ENCODE data around the gene PPP1CC. TPM values are rescaled to one million over a fixed set of nuclear protein-coding genes. Genes with fewer than 3 reads are reported as not detected.
"Not testable (repeated sequence)": the region's sequence is repeated elsewhere in the genome, so short reads cannot be mapped to it uniquely, and the experiment has no call there.

The PPP1CC gene
- total and polyA plus RNA-seq, 7 donors, result 107 to 272 (median 153) TPM

GRCh38 chr12:110766311-110767154 is 23.8 kb upstream of the PPP1CC start:
- no peak overlapping the region for H3K27ac ChIP-seq

GRCh38 chr12:110765572-110765971 is 22.9 kb upstream of the PPP1CC start:
- DNase-seq, H3K27me3 ChIP-seq, H3K36me3 ChIP-seq: not testable (repeated sequence)

More at GRCh38 chr12:110766311-110767154, 23.8 kb upstream of the PPP1CC start:
- 54 to 73% methylated on average over 7 of the region's 7 CpGs for WGBS, 2 donors
- no peaks in the 10 kb centered on the region for H3K27me3 ChIP-seq
- DNase-seq, result no peak
- intact Hi-C loops (cut with DNase I), result no loop called here
- H3K4me1 ChIP-seq, result no peaks in the 10 kb centered on the region
- no peaks in the 10 kb centered on the region for H3K9me3 ChIP-seq
- H3K4me3 ChIP-seq, result no peak overlapping the region
- no peak for TF ChIP-seq CTCF (IDR thresholded peaks at IDR 0.05)
- TF ChIP-seq EP300 (IDR thresholded peaks at IDR 0.05), result no peak
- no peak for TF ChIP-seq POLR2AphosphoS5 (IDR thresholded peaks at IDR 0.05)
- TF ChIP-seq POLR2A (IDR thresholded peaks at IDR 0.05), result no peak
- no peaks in the 10 kb centered on the region for H3K36me3 ChIP-seq

GRCh38 chr12:110765111-110765510 is 22.4 kb upstream of the PPP1CC start:
- no peaks in the 10 kb centered on the region for H3K9me3 ChIP-seq
- intact Hi-C loops (cut with DNase I), result no loop called here
- WGBS, 2 donors, result 20 to 51% methylated on average over 4 of the region's 4 CpGs
- no peaks in the 10 kb centered on the region for H3K4me1 ChIP-seq
- TF ChIP-seq POLR2AphosphoS5 (IDR thresholded peaks at IDR 0.05) (no peak), CTCF (IDR thresholded peaks at IDR 0.05) (no peak), POLR2A (IDR thresholded peaks at IDR 0.05) (no peak), EP300 (IDR thresholded peaks at IDR 0.05) (no peak)
- no peaks in the 10 kb centered on the region for H3K27me3 ChIP-seq
- DNase-seq, result no peak
- no peak overlapping the region for H3K4me3 ChIP-seq
- H3K36me3 ChIP-seq, result no peaks in the 10 kb centered on the region
- H3K27ac ChIP-seq, result no peak overlapping the region

More at GRCh38 chr12:110765572-110765971, 22.9 kb upstream of the PPP1CC start:
- H3K27ac ChIP-seq; intact Hi-C loops (cut with DNase I); H3K4me1 ChIP-seq; H3K4me3 ChIP-seq; H3K9me3 ChIP-seq: not testable (repeated sequence)
- WGBS, 2 donors, result 65 to 82% methylated on average over 3 of the region's 3 CpGs

- Histone ChIP-seq H3K4me1 (no peaks in the 10 kb centered on the region), H3K27me3 (no peaks in the 10 kb centered on the region), H3K9me3 (no peaks in the 10 kb centered on the region), H3K36me3 (no peaks in the 10 kb centered on the region), H3K27ac (no peak overlapping the region), H3K4me3 (no peak overlapping the region)
- TF ChIP-seq EP300 (IDR thresholded peaks at IDR 0.05) (no peak), POLR2A (IDR thresholded peaks at IDR 0.05) (no peak), POLR2AphosphoS5 (IDR thresholded peaks at IDR 0.05) (no peak), CTCF (IDR thresholded peaks at IDR 0.05) (no peak)
- intact Hi-C loops (cut with DNase I), result no loop called here
- DNase-seq, result no peak
- 80 to 84% methylated on average over 7 of the region's 7 CpGs for WGBS, 2 donors
These were observed 20.9 kb upstream of the PPP1CC start for GRCh38 chr12:110763583-110763982.

- no peak overlapping the region for H3K4me3 ChIP-seq
- intact Hi-C loops (cut with DNase I), result no loop called here
- H3K27ac ChIP-seq, result no peak overlapping the region
- no peak for DNase-seq
- WGBS, 2 donors, result 88 to 95% methylated on average over 3 of the region's 3 CpGs
- TF ChIP-seq CTCF (IDR thresholded peaks at IDR 0.05) (no peak), EP300 (IDR thresholded peaks at IDR 0.05) (no peak), POLR2A (IDR thresholded peaks at IDR 0.05) (no peak), POLR2AphosphoS5 (IDR thresholded peaks at IDR 0.05) (no peak)
- H3K36me3 ChIP-seq, result no peaks in the 10 kb centered on the region
- no peaks in the 10 kb centered on the region for H3K9me3 ChIP-seq
- no peaks in the 10 kb centered on the region for H3K4me1 ChIP-seq
- H3K27me3 ChIP-seq, result no peaks in the 10 kb centered on the region
These were observed 20.2 kb upstream of the PPP1CC start for GRCh38 chr12:110762891-110763290.
